GM18499 (cell line): ENCODE data around the gene ARHGEF12.

ENCODE experiments used
- ATAC-seq: cut with Tn5 transposase; IDR thresholded peaks from one replicate; pipeline ENCODE4 v1.9.1; 2021; ENCODE audit warnings: moderate number of reproducible peaks; ENCODE audit not compliant: insufficient read depth, unreplicated experiment

The ARHGEF12 gene

GRCh38 chr11:120335908-120336640 is at the start of gene ARHGEF12:
Gene ARHGEF12, plus strand, starts transcription at chr11:120336413. Its CDS starts 831 bp downstream, at chr11:120337244.
- ATAC-seq, result no peak

GRCh38 chr11:120288021-120288420 is 48.2 kb upstream of the ARHGEF12 start:
- no peak for ATAC-seq

GRCh38 chr11:120289426-120289825 is 46.8 kb upstream of the ARHGEF12 start:
- no peak for ATAC-seq

GRCh38 chr11:120290956-120291355 is 45.3 kb upstream of the ARHGEF12 start:
- ATAC-seq, result no peak

GRCh38 chr11:120293038-120293800 is 43.0 kb upstream of the ARHGEF12 start:
- no peak for ATAC-seq

GRCh38 chr11:120294096-120294495 is 42.1 kb upstream of the ARHGEF12 start:
- no peak for ATAC-seq

- no peak for ATAC-seq
Measured at GRCh38 chr11:120295099-120295498, 41.1 kb upstream of the ARHGEF12 start.

- ATAC-seq, result no peak
Measured at GRCh38 chr11:120296554-120296953, 39.7 kb upstream of the ARHGEF12 start.

- ATAC-seq, result no peak
Measured at GRCh38 chr11:120298461-120298860, 37.8 kb upstream of the ARHGEF12 start.

GRCh38 chr11:120302001-120302805 is 34.0 kb upstream of the ARHGEF12 start:
- ATAC-seq, result no peak

GRCh38 chr11:120303004-120303637 is 33.1 kb upstream of the ARHGEF12 start:
- ATAC-seq, result no peak

- ATAC-seq, result no peak
Measured at GRCh38 chr11:120304526-120304925, 31.7 kb upstream of the ARHGEF12 start.

- ATAC-seq, result no peak
Measured at GRCh38 chr11:120305286-120305685, 30.9 kb upstream of the ARHGEF12 start.

- ATAC-seq, result no peak
Measured at GRCh38 chr11:120306519-120307242, 29.5 kb upstream of the ARHGEF12 start.

GRCh38 chr11:120307476-120307875 is 28.7 kb upstream of the ARHGEF12 start:
- ATAC-seq, result no peak

GRCh38 chr11:120308081-120308480 is 28.1 kb upstream of the ARHGEF12 start:
- ATAC-seq, result no peak

- ATAC-seq, result no peak
Measured at GRCh38 chr11:120310870-120311269, 25.3 kb upstream of the ARHGEF12 start.

GRCh38 chr11:120314861-120315260 is 21.4 kb upstream of the ARHGEF12 start:
- ATAC-seq, result no peak

- no peak for ATAC-seq
Measured at GRCh38 chr11:120316880-120317688, 19.1 kb upstream of the ARHGEF12 start.
